ENCODE measurements around the gene NEGR1.

GRCh38 chr1:71792264-71792663 is 490.1 kb downstream of the NEGR1 start:
- TF ChIP-seq POLR2A (IDR thresholded peaks at IDR 0.05) (no peak), POLR2AphosphoS5 (IDR thresholded peaks at IDR 0.05) (no peak)

All from stomach (tissue), 4 donors.